ENCODE measurements around the gene ASAP3. TPM values are rescaled to one million over a fixed set of nuclear protein-coding genes. Genes with fewer than 3 reads are reported as not detected.

The ASAP3 gene
- total and polyA plus RNA-seq, 2 experiments from 2014 or later = 28.8 to 45.1 TPM

DNA sequence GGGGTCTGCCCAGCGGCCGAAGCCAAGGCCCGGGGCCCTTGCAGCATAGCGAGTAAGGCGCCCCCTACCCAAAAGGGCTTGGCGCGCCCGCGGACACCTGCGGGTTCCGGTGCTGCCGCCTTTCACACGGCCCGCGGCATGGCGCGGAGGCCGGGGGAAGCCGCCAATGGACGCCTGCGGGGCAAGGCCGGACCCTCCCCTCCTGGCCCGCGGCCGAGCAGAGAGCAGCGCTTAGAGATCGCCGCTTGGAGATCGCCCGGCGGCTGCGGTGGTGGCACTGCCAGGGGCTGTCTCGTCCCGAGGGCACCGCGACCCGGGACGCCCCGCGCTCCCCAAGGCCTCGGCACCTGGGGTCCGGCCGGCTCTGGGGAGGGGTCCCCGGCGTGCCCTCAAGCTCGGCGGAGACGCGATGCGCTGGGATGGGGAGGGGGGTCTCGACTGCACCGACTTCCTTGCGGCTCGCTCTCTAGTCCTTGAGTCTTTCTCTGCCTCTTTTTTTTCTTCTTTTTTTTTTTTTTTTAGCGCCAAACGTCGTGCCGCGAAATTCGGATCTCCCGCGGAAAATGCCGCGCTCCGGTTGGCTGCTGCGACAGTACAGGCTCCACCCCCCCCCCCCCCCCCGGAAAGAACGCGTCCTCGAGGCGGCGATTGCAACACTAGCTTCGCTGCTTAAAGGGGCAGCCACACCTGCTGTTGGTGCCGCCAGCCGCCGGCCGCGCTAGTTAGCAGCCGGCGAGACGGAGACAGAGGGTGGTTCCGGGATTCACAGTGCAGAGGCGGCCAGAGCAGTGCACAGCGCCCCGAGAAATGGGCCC is 47.0 kb upstream of the ASAP3 start, which contains the start of gene E2F2:
Gene E2F2 (minus strand): TSS at position 487 of the 815 bp plus-strand sequence. CDS start 440 bp downstream, at position 47.
- H3K79me2 ChIP-seq = no peaks in the 10 kb centered on the region
- no peaks in the 10 kb centered on the region for H3K36me3 ChIP-seq (replicated peaks; ENCODE audit: insufficient read depth, low read depth)
- no peak within 1 kb of the TSS for H3K27ac ChIP-seq
- no peaks in the 10 kb centered on the region for H3K9me2 ChIP-seq (replicated peaks; ENCODE audit: insufficient read depth)
- H3K9me3 ChIP-seq (ENCODE audit: low read depth) = no peaks in the 10 kb centered on the region
- H3K27me3 ChIP-seq = no peaks in the 10 kb centered on the region
- peak; percentile 94 for DNase-seq (ENCODE audit: low spot score)
- under 1% methylated on average over 58 of the region's 85 CpGs for WGBS (ENCODE audit: low lambda C conversion rate, missing lambda C conversion rate)
- no peaks in the 10 kb centered on the region for H4K20me1 ChIP-seq (ENCODE audit: insufficient read depth, poor library complexity, severe bottlenecking)
- H3K4me3 ChIP-seq = peak within 1 kb of the TSS; percentile 72
- H3K4me1 ChIP-seq (ENCODE audit: insufficient read depth) = peaks cover 26% of the 10 kb centered on the region
- TF ChIP-seq EZH2phosphoT487 (IDR thresholded peaks at IDR 0.05; ENCODE audit: low read depth, severe bottlenecking, unreplicated experiment) (no peak), EZH2 (IDR thresholded peaks at IDR 0.05; ENCODE audit: borderline replicate concordance) (no peak)
- TF ChIP-seq, protein P1, sequence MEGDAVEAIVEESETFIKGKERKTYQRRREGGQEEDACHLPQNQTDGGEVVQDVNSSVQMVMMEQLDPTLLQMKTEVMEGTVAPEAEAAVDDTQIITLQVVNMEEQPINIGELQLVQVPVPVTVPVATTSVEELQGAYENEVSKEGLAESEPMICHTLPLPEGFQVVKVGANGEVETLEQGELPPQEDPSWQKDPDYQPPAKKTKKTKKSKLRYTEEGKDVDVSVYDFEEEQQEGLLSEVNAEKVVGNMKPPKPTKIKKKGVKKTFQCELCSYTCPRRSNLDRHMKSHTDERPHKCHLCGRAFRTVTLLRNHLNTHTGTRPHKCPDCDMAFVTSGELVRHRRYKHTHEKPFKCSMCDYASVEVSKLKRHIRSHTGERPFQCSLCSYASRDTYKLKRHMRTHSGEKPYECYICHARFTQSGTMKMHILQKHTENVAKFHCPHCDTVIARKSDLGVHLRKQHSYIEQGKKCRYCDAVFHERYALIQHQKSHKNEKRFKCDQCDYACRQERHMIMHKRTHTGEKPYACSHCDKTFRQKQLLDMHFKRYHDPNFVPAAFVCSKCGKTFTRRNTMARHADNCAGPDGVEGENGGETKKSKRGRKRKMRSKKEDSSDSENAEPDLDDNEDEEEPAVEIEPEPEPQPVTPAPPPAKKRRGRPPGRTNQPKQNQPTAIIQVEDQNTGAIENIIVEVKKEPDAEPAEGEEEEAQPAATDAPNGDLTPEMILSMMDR (IDR thresholded peaks at IDR 0.05; ENCODE audit: poor library complexity) = no peak
- peak within 1 kb of the TSS; percentile 61 for H2AFZ ChIP-seq
- H3K4me2 ChIP-seq = peak within 1 kb of the TSS; percentile 100

DNA sequence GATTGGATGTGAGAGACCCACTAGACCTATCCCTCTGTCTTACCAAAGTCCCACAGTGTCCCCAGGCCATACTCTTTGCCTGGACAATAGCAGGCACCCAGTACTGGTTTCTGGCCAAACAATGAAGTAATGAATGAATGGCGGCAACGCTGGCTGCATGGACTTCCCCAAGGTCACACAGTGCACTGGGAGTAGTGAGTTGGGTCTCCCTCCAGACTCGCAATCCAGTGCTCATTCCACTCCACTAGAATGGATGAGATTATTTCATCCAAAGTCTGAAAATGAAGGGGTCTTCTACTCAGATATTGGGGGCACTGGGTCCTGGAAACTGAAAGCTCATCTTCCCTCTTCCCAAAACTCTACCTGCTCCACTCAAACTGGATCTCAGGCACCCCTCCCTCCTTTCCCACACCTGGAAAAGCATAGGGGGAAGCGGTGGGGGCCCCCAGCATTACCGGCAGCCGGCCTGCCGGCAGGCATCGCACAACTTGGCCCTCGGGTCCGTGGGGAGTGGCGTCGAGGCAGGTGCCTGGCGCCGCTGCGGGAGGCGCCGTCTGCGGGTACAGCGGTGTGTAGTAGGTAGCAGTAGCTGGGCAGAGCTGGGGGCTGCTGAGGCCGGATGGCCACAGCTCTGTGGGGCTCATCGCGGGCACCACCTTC is 46.2 kb upstream of the ASAP3 start:
- Histone ChIP-seq H4K20me1 (ENCODE audit: insufficient read depth, poor library complexity, severe bottlenecking) (no peaks in the 10 kb centered on the region), H3K4me3 (peak overlapping the region; percentile 72), H3K27me3 (no peaks in the 10 kb centered on the region), H3K36me3 (replicated peaks; ENCODE audit: insufficient read depth, low read depth) (no peaks in the 10 kb centered on the region), H2AFZ (peak overlapping the region; percentile 47), H3K4me1 (ENCODE audit: insufficient read depth) (peaks cover 26% of the 10 kb centered on the region), H3K9me2 (replicated peaks; ENCODE audit: insufficient read depth) (no peaks in the 10 kb centered on the region), H3K27ac (no peak overlapping the region), H3K79me2 (no peaks in the 10 kb centered on the region), H3K4me2 (peak overlapping the region; percentile 100), H3K9me3 (ENCODE audit: low read depth) (no peaks in the 10 kb centered on the region)
- TF ChIP-seq EZH2phosphoT487 (IDR thresholded peaks at IDR 0.05; ENCODE audit: low read depth, severe bottlenecking, unreplicated experiment) (no peak), EZH2 (IDR thresholded peaks at IDR 0.05; ENCODE audit: borderline replicate concordance) (no peak)
- TF ChIP-seq, protein P1 (IDR thresholded peaks at IDR 0.05; ENCODE audit: poor library complexity) = no peak
- DNase-seq (ENCODE audit: low spot score) = no peak
- 16% methylated on average over 21 of the region's 22 CpGs for WGBS (ENCODE audit: low lambda C conversion rate, missing lambda C conversion rate)

DNA sequence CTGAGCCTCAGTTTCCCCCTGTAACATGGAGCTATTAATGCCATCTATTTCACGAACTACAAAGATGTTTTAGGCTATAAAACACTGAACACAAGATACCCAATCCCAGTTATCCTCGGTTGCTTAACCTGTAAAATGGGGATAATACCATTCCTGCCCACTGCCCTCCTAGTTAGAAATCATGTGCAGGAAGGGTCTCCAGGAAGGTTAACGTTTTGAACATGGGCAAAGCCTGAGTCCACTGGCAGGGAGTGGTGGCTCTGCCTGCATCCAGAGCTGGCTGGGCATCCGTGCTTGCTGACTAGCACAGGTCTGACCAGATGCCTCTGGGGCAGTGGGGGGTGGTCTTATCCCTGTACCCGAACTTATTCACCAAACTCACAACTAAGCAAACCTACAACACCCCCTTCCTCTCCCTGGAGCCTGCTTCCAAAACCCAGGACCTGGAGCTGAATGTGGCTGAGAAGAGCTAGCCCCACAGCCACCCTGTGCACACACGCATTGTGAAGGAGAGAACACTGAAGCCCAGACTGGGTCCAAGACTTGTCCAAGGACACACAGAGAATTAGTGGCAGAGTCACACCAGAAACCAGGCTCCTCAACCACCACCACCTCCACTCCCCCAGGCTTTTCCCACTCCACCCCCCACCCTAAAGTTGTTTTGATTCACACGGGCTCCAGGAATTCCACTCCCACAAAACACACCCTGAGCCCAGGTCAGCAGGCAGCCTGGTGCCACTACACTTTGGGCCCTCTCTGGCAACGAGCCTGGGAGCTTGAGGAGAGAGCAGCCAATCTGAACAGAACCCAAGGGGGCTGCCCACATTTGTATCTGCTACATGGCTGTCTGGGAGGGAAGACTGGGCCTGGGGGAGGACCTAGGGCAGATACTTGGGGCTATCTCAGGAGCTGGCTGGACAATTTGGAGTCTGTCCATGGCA is 45.4 kb upstream of the ASAP3 start:
- H3K4me3 ChIP-seq = no peak overlapping the region
- no peaks in the 10 kb centered on the region for H3K27me3 ChIP-seq
- H2AFZ ChIP-seq = no peak overlapping the region
- H3K9me2 ChIP-seq (replicated peaks; ENCODE audit: insufficient read depth) = no peaks in the 10 kb centered on the region
- no peaks in the 10 kb centered on the region for H3K9me3 ChIP-seq (ENCODE audit: low read depth)
- 67% methylated on average over 7 of the region's 8 CpGs for WGBS (ENCODE audit: low lambda C conversion rate, missing lambda C conversion rate)
- H3K4me2 ChIP-seq = peak overlapping the region; percentile 100
- H3K27ac ChIP-seq = no peak overlapping the region
- DNase-seq (ENCODE audit: low spot score) = no peak
- TF ChIP-seq EZH2 (IDR thresholded peaks at IDR 0.05; ENCODE audit: borderline replicate concordance) = no peak
- TF ChIP-seq EZH2phosphoT487 (IDR thresholded peaks at IDR 0.05; ENCODE audit: low read depth, severe bottlenecking, unreplicated experiment) = no peak
- TF ChIP-seq, protein P1 (IDR thresholded peaks at IDR 0.05; ENCODE audit: poor library complexity) = no peak
- no peaks in the 10 kb centered on the region for H4K20me1 ChIP-seq (ENCODE audit: insufficient read depth, poor library complexity, severe bottlenecking)
- H3K4me1 ChIP-seq (ENCODE audit: insufficient read depth) = peaks cover 26% of the 10 kb centered on the region
- H3K79me2 ChIP-seq = no peaks in the 10 kb centered on the region
- no peaks in the 10 kb centered on the region for H3K36me3 ChIP-seq (replicated peaks; ENCODE audit: insufficient read depth, low read depth)

Data from hepatocyte (in vitro differentiated cells).